DMS53 (cell line): Measurements from ENCODE around the gene KAT14.
"Not testable (repeated sequence)": the region's sequence is repeated elsewhere in the genome, so short reads cannot be mapped to it uniquely, and the experiment has no call there.

Source experiments
- DNase-seq: peaks from one replicate; lab custom pipeline; 2025; lab: John Stamatoyannopoulos, UW

KAT14 gene

DNA sequence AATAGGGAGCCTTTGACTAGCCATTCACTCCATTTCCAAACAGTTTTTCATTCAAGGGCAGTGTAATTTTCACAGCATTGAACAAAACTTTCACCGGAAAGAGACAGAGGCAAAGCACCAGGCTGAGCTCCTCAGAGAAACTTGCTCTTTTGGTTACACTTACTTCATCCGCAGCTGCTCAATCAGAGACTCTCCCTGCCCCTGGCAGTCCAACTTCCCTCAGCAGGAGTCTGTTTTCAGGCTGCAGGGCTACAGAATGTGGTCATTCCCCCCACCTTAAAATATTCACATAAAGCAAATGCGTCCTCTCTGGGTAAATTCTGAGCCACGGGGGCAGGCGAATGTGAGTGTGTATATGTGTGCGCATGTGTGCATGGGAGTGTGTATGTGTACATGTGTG lies 80.6 kb downstream of the KAT14 start:
- no peak for DNase-seq

GRCh38 chr20:18223409-18223808 lies 85.7 kb downstream of the KAT14 start:
- no peak for DNase-seq

- peak; percentile 17 for DNase-seq
Observed at GRCh38 chr20:18224968-18225568, 87.4 kb downstream of the KAT14 start.

DNA sequence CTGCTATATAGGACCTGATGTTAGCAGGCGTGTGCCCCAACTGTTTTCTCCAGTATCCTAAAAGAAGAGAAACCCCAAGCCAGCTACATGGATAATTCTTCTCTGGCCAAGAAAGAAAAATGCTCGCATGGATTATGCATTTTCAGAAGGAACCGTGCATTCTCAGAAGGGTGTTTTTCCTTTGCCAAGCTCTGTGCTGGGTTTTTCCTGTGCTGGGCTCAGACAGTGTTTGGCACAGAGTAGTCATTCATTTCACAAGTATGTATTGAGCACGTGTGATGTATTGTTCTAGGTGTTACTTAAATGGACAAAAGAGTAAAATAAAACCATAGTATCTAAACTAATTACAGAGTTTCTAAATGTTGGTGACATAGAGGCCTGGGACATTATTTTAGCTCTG lies 88.0 kb downstream of the KAT14 start:
- DNase-seq, result no peak

GRCh38 chr20:18226741-18227140 lies 89.1 kb downstream of the KAT14 start:
- DNase-seq, result not testable (repeated sequence)

- no peak for DNase-seq
Observed at GRCh38 chr20:18233408-18233943, 95.8 kb downstream of the KAT14 start.
